Right cardiac atrium (tissue), 5 donors: ENCODE measurements around the gene RASSF4. TPM values are rescaled to one million over a fixed set of nuclear protein-coding genes. Genes with fewer than 3 reads are reported as not detected.
"Not testable (repeated sequence)": the region's sequence is repeated elsewhere in the genome, so short reads cannot be mapped to it uniquely, and the experiment has no call there.

Experiments
- ATAC-seq, 2 donors: fragments of 200-7000 bp; cut with Tn5 transposase; one replicate each; pipeline versions ENCODE4 v1.8.0 to v1.9.1; 2020; ENCODE audit warnings: moderate library complexity in 2 of 2, mild to moderate bottlenecking in 1 of 2
- DNase-seq, 3 donors: peaks; one replicate each; pipeline ENCODE4 v3.0.0-alpha.2; 2020
- H3K27ac ChIP-seq: one replicate; pipeline ENCODE4 v1.5.1; 2013; ENCODE audit warnings: mild to moderate bottlenecking, low read length, control low read depth, moderate library complexity
- H3K27me3 ChIP-seq: one replicate; pipeline ENCODE4 v1.6.1; 2013; ENCODE audit not compliant: control insufficient read depth, insufficient read depth
- H3K4me1 ChIP-seq: one replicate; pipeline ENCODE4 v1.6.1; 2013; ENCODE audit warnings: low read length; ENCODE audit not compliant: control insufficient read depth, insufficient read depth
- H3K4me3 ChIP-seq: one replicate; pipeline ENCODE4 v1.5.1; 2013; ENCODE audit warnings: low read length, control low read depth
- H3K9me3 ChIP-seq: one replicate; pipeline ENCODE4 v1.6.1; 2013; ENCODE audit warnings: low read length; ENCODE audit not compliant: control insufficient read depth
- WGBS: extraction: QIAGEN DNeasy Blood & Tissue Kit; methylation state at CpG from one replicate; pipeline ENCODE4 v1.1.7; 2013; 5-methylcytosine and 5-hydroxymethylcytosine counted together
- intact Hi-C, 4 donors: fragments of 100-400 bp; cut with DNase I; formaldehyde crosslinking; loops; one replicate each; pipeline versions ENCODE4 v1.11.0 to v1.14.0; 2022 to 2023
- polyA plus RNA-seq: library from polyadenylated mRNA; stranded (reverse); fragments of 200-250 nt; gene quantifications from one replicate; pipeline ENCODE4 v1.2.3, GENCODE V29; 2013
- total RNA-seq, 4 donors: library from RNA; stranded (reverse); fragmentation: NEBNext Ultra II Directional; extraction: Animal tissue kit (Norgen Biotek cat#: 25700); gene quantifications; one replicate each; pipeline ENCODE4 v1.2.1, GENCODE V29; 2021
- donor health status: healthy with polysubstance abuse.
- donor health status: DM: no; HTN: yes; CAD: no.
- donor health status: DM: no; HTN: no; CAD: no.
- donor health status: DM: no; HTN: yes; CAD: no; lungs with severe emphysema.
- donor health status: DM: yes; HTN: yes; CAD: no.

Gene RASSF4
- total and polyA plus RNA-seq, 5 donors: 45.4 to 92.1 (median 71.3) TPM

DNA sequence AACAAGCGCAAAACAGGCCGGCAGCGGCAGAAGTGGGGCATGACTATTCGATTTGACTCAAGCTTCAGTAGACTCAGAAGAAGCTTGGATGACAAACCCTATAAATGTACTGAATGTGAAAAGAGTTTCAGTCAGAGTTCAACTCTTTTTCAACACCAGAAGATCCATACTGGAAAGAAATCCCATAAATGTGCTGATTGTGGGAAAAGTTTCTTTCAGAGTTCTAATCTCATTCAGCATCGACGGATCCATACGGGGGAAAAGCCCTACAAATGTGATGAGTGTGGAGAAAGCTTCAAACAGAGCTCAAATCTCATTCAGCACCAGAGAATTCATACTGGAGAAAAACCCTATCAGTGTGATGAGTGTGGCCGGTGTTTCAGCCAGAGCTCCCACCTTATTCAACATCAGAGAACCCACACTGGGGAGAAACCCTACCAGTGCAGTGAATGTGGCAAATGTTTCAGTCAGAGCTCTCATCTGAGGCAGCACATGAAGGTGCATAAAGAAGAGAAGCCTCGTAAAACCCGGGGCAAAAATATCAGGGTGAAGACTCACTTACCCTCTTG, 43.9 kb downstream of the RASSF4 start:
- Histone ChIP-seq H3K27ac (no peak overlapping the region), H3K4me1 (no peaks in the 10 kb centered on the region), H3K4me3 (no peak overlapping the region), H3K9me3 (no peaks in the 10 kb centered on the region), H3K27me3 (no peaks in the 10 kb centered on the region)
- ATAC-seq: no peak
- intact Hi-C loops: no loop called here
- 92% methylated on average over 10 of the region's 10 CpGs for WGBS
- no peak for DNase-seq

DNA sequence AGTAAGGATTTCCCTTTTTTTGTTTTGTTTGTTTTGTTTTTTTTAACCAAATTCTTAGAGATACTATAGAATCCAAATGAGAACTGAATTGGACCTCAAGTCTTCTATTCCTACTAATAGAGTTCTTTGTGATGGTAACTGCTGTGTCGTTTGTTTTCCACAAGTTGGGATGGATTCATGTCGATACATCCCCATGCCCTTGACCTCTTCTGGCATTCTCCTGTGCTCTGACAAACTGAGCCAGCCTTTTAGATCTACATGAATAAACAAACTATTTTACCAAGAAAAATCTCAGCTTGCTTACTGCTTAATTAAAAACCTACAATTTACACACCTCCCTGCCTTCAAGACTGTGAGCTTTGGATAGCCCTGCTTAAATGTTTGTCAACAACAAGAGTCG, 45.1 kb downstream of the RASSF4 start:
- Histone ChIP-seq H3K9me3 (no peaks in the 10 kb centered on the region), H3K4me3 (no peak overlapping the region), H3K27ac (no peak overlapping the region), H3K4me1 (no peaks in the 10 kb centered on the region), H3K27me3 (no peaks in the 10 kb centered on the region)
- intact Hi-C loops: no loop called here
- DNase-seq (no peak), ATAC-seq (no peak)
- WGBS: 44% methylated on average over 3 of the region's 3 CpGs

DNA sequence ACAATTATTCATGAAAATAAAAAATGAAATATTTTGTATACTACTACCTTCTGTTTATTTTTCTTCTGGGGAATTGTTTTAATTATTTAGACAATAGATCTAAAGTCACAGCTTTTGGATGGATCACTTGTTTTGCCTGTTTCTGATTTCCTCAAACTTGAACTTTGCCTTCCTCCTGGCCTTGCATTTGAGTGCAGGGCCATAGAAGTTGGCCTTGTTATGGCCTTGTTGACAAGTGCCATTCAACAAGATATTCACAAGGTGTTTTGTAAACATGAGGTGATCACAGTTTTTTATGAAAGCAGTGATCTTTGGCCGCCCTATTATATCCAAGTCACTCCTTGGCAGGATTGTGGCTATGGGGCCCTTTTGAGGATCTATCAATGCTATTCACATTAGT, 45.7 kb downstream of the RASSF4 start:
- WGBS: 100% methylated on average over 1 of the region's 1 CpG
- no peaks in the 10 kb centered on the region for H3K4me1 ChIP-seq
- no peak for ATAC-seq

DNA sequence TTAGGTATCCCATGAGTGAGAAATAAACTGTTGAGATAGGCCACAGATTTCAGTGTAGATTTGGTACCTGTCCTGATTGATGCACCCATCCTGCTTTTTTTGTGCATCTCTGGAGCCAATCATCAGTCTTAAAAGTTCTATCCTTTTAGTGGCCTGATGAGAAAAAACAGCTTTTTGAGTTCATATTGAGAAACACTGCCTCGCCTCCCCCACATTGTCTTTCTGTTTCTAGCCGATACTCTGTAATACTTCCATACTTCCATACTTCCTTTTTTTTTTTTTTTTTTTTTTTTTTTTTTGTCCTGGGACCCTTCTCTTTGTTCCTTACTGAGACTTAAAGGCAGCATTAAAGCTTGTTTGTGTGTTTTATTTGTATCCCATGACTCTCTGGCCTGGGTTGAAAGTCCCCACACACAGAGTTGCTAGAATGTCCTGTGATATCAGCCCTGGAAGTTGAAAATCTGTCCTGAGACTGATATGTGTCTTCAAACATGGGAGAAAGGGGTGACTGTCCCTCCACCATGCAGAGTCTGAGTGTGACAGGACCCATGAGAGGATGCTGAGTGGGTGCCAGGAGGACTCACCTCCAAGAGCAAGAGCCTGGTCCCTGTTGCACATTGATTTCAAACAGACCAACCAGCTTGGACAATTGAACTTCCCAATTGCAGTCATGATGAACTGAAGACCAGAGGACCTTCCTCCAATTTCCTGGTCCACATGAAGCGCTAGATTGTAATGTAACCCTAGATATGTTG, 46.9 kb downstream of the RASSF4 start:
- ATAC-seq (no peak), DNase-seq (no peak)
- Histone ChIP-seq H3K4me3 (no peak overlapping the region), H3K4me1 (no peaks in the 10 kb centered on the region), H3K27me3 (no peaks in the 10 kb centered on the region), H3K27ac (no peak overlapping the region), H3K9me3 (no peaks in the 10 kb centered on the region)
- WGBS: 86% methylated on average over 3 of the region's 3 CpGs
- intact Hi-C loops: no loop called here

More for the DNA sequence above, 45.7 kb downstream of the RASSF4 start:
- no peak for DNase-seq
- intact Hi-C loops: no loop called here
- H3K9me3 ChIP-seq: no peaks in the 10 kb centered on the region
- H3K4me3 ChIP-seq: no peak overlapping the region
- H3K27ac ChIP-seq: no peak overlapping the region
- H3K27me3 ChIP-seq: no peaks in the 10 kb centered on the region

DNA sequence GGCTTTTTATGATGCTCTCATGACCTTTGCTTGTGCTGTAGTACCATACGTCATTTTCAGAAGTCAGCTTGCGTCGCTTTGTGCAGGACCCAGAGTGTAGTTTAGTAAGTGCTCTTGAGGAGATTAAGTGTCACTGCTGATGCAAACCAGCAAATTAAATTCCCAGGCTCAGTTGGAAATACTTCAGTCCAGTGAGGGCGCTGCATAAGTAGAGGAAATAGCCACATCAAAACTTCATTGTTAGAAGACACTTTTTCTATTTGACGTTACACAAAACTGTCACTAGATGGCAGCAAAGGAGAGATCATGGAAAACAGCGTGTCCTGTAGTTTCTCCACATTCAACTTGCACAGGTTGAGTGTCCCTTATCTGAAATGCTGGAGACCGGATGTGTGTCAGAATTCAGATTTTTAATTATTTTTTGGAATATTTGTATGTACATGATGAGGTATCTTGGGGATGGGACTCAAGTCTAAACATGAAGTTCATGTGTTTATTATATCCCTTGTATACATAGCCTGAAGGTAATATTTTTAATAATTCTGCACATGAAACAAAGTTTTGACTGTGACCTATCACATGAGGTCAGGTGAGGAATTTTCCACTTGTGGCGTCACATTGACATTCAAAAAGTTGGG, 49.0 kb downstream of the RASSF4 start:
- Histone ChIP-seq H3K27ac (no peak overlapping the region), H3K9me3 (no peaks in the 10 kb centered on the region), H3K27me3 (no peaks in the 10 kb centered on the region), H3K4me3 (no peak overlapping the region), H3K4me1 (no peaks in the 10 kb centered on the region)
- peak; percentile 90 to 92 for ATAC-seq
- WGBS: 4% methylated on average over 8 of the region's 8 CpGs
- intact Hi-C loops: no loop called here
- no peak for DNase-seq

DNA sequence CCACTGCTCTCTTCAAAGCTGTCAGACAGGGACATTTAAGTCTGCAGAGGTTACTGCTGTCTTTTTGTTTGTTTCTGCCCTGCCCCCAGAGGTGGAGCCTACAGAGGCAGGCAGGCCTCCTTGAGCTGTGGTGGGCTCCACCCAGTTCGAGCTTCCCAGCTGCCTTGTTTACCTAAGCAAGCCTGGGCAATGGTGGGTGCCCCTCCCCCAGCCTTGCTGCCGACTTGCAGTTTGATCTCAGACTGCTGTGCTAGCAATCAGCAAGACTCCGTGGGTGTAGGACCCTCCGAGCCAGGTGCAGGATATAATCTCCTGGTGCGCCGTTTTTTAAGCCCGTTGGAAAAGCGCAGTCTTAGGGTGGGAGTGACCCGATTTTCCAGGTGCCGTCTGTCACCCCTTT, 55.0 kb downstream of the RASSF4 start:
- ATAC-seq, H3K9me3 ChIP-seq, H3K27ac ChIP-seq, intact Hi-C loops, H3K27me3 ChIP-seq, H3K4me3 ChIP-seq, H3K4me1 ChIP-seq: not testable (repeated sequence)
- 87% methylated on average over 10 of the region's 10 CpGs for WGBS
- DNase-seq: peak in 1 of 3 donors; percentile 40

DNA sequence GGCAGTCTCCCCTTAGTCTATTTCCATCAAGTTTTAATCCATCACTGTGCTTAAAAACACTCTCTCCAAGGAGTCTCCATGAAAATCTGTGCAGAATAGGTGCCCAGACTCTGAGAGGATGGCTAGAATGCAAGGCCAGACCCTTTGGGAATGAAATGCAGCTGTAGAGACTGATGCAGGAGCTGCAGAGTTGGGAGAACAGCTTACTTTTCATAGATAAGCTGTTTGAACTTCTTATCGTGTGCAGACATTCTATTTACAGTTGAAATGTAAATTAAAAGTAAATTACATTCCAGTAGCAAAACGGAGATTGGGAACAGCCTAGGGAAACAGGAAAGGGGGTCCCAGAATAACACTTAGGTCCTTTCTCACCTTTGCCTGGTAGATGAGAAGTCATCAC, 56.0 kb downstream of the RASSF4 start:
- no peaks in the 10 kb centered on the region for H3K27me3 ChIP-seq
- no peak overlapping the region for H3K27ac ChIP-seq
- no peaks in the 10 kb centered on the region for H3K4me1 ChIP-seq
- ATAC-seq (no peak), DNase-seq (no peak)
- WGBS: 34% methylated on average over 2 of the region's 2 CpGs
- intact Hi-C loops: no loop called here
- H3K9me3 ChIP-seq: no peaks in the 10 kb centered on the region
- no peak overlapping the region for H3K4me3 ChIP-seq

DNA sequence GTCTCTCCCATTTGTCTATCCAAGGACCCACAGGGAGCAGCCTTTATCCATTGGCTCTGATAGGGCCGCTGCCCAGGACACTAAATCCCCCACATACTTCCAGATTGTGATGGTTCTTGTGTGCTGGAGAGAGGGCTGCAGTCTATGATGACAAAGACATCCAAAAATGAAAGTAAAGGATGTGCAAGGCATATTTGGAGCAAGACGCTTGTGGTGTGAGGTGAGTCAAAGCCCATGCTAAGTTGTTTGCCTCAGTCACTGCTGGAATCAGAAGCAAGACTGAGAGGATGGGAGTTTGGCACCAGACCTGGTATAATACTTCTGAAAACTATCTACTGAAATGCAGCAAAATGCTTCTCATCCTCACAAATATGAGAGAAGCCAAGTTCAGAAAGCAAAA, 63.8 kb downstream of the RASSF4 start:
- no peak overlapping the region for H3K27ac ChIP-seq
- intact Hi-C loops: no loop called here
- no peaks in the 10 kb centered on the region for H3K27me3 ChIP-seq
- no peak for DNase-seq
- no peaks in the 10 kb centered on the region for H3K9me3 ChIP-seq
- no peak overlapping the region for H3K4me3 ChIP-seq
- WGBS: 67% methylated on average over 2 of the region's 2 CpGs
- ATAC-seq: no peak
- H3K4me1 ChIP-seq: no peaks in the 10 kb centered on the region

DNA sequence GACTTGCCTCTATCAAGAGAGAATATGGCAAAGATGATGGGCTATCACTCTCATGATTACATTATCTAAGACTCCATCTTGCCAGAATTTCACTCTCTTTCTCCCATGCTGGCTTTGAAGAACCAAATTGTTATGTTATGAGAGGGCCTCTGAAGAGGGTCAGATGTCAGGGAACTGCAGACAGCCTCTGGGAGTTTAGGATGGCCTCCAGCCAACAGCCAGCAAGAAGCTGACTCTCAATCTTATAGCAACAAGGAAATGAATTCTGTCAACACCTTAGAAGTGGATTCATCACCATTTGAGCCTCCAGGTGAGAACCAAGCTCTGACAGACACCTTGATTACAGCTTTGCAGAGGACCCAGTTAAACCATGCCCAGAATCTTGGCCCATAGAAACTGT, 74.7 kb downstream of the RASSF4 start:
- intact Hi-C loops: no loop called here
- no peak overlapping the region for H3K4me3 ChIP-seq
- no peaks in the 10 kb centered on the region for H3K4me1 ChIP-seq
- no peak for ATAC-seq
- H3K27ac ChIP-seq: no peak overlapping the region
- peak in 1 of 3 donors; percentile 18 for DNase-seq
- H3K9me3 ChIP-seq: no peaks in the 10 kb centered on the region
- no peaks in the 10 kb centered on the region for H3K27me3 ChIP-seq

DNA sequence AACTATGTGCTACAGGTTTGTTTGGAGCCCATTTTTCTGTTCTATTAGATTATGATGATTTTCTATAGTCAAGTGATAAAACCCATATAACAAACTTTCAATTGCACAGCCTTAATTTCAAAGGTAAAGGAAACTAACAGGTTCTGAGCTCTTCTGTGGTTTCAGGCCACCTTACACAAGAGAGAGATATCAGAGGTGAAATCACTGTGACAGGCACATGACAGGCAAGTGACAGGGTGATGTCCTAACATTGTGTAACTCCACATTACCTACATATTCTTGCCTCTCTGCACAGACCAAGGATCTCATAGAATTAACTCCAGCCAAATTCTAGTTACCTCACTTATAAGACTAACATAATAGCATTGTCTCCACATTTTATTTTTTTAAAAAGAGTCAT, 76.1 kb downstream of the RASSF4 start:
- no peak overlapping the region for H3K4me3 ChIP-seq
- ATAC-seq (no peak), DNase-seq (no peak)
- intact Hi-C loops: no loop called here
- H3K27me3 ChIP-seq: no peaks in the 10 kb centered on the region
- H3K4me1 ChIP-seq: no peaks in the 10 kb centered on the region
- no peaks in the 10 kb centered on the region for H3K9me3 ChIP-seq
- H3K27ac ChIP-seq: no peak overlapping the region

DNA sequence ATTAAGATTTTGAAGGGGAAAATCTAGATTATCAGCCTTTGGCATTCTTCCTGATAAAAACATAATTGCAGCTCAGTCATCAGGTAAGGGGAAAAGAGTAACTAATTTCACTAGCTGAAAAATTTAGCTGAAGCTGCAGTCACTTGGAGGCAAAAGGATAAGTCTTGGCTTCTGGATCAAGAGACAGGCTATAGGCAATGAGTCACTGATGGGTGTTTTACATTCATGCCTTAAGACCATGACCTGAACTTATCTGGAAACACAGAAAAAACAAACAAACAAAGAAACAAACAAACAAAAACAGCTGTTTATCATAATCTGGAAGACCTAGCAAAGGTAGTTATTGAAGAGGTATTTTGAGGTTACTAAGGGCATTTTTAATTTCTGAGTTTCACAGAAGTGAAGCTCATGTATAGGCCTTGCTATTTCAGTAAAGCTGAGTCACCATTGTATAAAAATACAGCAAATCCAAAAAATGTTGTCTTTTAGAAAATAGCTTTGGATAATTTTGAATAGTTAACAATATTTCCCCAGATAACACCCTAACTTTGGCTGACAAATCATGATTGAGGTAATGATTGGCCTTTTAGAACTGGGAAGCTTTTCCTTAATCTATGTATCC, 81.4 kb downstream of the RASSF4 start:
- no peak for ATAC-seq

More for the DNA sequence above, 81.4 kb downstream of the RASSF4 start:
- intact Hi-C loops: no loop called here
- no peak overlapping the region for H3K4me3 ChIP-seq
- no peaks in the 10 kb centered on the region for H3K9me3 ChIP-seq
- H3K4me1 ChIP-seq: no peaks in the 10 kb centered on the region
- no peak overlapping the region for H3K27ac ChIP-seq
- no peaks in the 10 kb centered on the region for H3K27me3 ChIP-seq
- DNase-seq: no peak
